ENCODE measurements around the gene PTGFR.

- no peak for TF ChIP-seq ZC3H10 (CRISPR knock-in tag; IDR thresholded peaks at IDR 0.05)
- TF ChIP-seq PATZ1 (CRISPR knock-in tag; IDR thresholded peaks at IDR 0.05; ENCODE audit: borderline replicate concordance): no peak
Measured at GRCh38 chr1:78570539-78570938, 79.8 kb downstream of the PTGFR start.

Data from SK-N-SH treated with all-trans-retinoic acid at 6 μM for 48 hours (cell line).